Testis (tissue), 3 donors: ENCODE measurements around the gene MSL3. TPM values are rescaled to one million over a fixed set of nuclear protein-coding genes. Genes with fewer than 3 reads are reported as not detected.

Experiments used
- DNase-seq: peaks from one replicate; pipeline ENCODE4 v3.0.0-alpha.2; 2019
- H3K27ac ChIP-seq, 2 donors: fragments of 200-600 bp; sonication (generic); one replicate each; pipeline ENCODE4 v1.5.1; 2019
- H3K27me3 ChIP-seq: fragments of 200-600 bp; sonication (generic); one replicate; pipeline ENCODE4 v1.5.1; 2019
- H3K36me3 ChIP-seq: fragments of 200-600 bp; sonication (generic); one replicate; pipeline ENCODE4 v1.5.1; 2017; ENCODE audit warnings: low read depth; ENCODE audit errors: missing control alignments
- H3K4me1 ChIP-seq: fragments of 200-600 bp; sonication (generic); one replicate; pipeline ENCODE4 v1.5.1; 2019
- H3K4me3 ChIP-seq, 2 donors: fragments of 200-600 bp; sonication (generic); one replicate each; pipeline ENCODE4 v1.5.1; 2017 to 2019
- H3K9me3 ChIP-seq: fragments of 200-600 bp; sonication (generic); one replicate; pipeline ENCODE4 v1.5.1; 2017
- POLR2A ChIP-seq: fragments of 450-650 bp; IDR thresholded peaks from one replicate; pipeline ENCODE4 v1.6.1; 2017; ENCODE audit warnings: antibody characterized with exemption, mild to moderate bottlenecking, moderate library complexity
- WGBS, 2 donors: methylation state at CpG; one replicate each; pipeline ENCODE4 v1.1.5; 2018; 5-methylcytosine and 5-hydroxymethylcytosine counted together
- intact Hi-C: fragments of 100-400 bp; cut with DNase I; formaldehyde crosslinking; loops from one replicate; pipeline ENCODE4 v1.15.1; 2023; ENCODE audit warnings: low total_unique reads
- polyA plus RNA-seq: library from polyadenylated mRNA; stranded (reverse); fragments of 350-450 nt; fragmentation: Illumina TruSeq; extraction: RNeasy Lipid Tissue Mini Kit (QIAGEN cat#74804); gene quantifications from one replicate; pipeline ENCODE4 v1.2.3, GENCODE V29; 2014; ENCODE audit warnings: low read depth, low replicate concordance; ENCODE audit not compliant: insufficient read depth
- total RNA-seq, 2 donors: library from RNA; depleted of rRNA; stranded (reverse); fragments of >200 nt; gene quantifications; one replicate each; pipeline ENCODE4 v1.2.3, GENCODE V29; 2016
- TF ChIP-seq, protein P1 (sequence below), 3 experiments: fragments of 450-650 bp in 2 of 3; fragments of 200-600 bp in 1 of 3; sonication (generic) in 1 of 3; IDR thresholded peaks; one replicate each; pipeline ENCODE4 v1.5.1; 2016 to 2019; ENCODE audit warnings: antibody characterized with exemption in 3 of 3, mild to moderate bottlenecking in 2 of 3, moderate library complexity in 1 of 3

MSL3 gene
- total and polyA plus RNA-seq, 3 donors from 2014 or later, result 34.5 to 49.9 (median 47.6) TPM

DNA sequence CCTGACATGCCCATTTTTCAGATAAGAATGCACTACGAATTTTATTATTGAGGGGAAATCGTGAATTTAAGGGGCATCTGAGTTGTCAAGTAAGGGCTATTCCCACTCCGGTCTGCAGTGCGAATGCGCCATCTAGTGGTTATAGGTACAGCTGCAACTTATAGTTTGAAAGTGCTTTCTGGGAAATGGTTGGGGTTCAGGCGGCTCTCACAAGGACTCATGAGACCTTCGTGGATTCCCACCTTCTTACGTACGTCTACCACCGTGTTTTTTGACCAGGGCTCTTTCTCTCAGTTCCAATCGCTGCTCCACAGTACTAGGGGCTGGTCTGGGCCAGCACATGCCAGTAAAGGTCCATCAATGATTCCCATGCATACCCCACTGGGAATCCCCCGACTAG, 12.3 kb downstream of the MSL3 start:
- H3K4me3 ChIP-seq, result no peak overlapping the region
- no peaks in the 10 kb centered on the region for H3K4me1 ChIP-seq
- TF ChIP-seq, protein P1, sequence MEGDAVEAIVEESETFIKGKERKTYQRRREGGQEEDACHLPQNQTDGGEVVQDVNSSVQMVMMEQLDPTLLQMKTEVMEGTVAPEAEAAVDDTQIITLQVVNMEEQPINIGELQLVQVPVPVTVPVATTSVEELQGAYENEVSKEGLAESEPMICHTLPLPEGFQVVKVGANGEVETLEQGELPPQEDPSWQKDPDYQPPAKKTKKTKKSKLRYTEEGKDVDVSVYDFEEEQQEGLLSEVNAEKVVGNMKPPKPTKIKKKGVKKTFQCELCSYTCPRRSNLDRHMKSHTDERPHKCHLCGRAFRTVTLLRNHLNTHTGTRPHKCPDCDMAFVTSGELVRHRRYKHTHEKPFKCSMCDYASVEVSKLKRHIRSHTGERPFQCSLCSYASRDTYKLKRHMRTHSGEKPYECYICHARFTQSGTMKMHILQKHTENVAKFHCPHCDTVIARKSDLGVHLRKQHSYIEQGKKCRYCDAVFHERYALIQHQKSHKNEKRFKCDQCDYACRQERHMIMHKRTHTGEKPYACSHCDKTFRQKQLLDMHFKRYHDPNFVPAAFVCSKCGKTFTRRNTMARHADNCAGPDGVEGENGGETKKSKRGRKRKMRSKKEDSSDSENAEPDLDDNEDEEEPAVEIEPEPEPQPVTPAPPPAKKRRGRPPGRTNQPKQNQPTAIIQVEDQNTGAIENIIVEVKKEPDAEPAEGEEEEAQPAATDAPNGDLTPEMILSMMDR (IDR thresholded peaks at IDR 0.05), result peak; percentile 53 to 65 (median 63)
- no peak for TF ChIP-seq POLR2A
- intact Hi-C loops, result no loop called here
- H3K9me3 ChIP-seq, result no peaks in the 10 kb centered on the region
- no peaks in the 10 kb centered on the region for H3K27me3 ChIP-seq
- peak; percentile 34 for DNase-seq
- 18 to 23% methylated on average over 7 to 12 of the region's 12 CpGs for WGBS, 2 donors
- H3K27ac ChIP-seq, result no peak overlapping the region
- no peaks in the 10 kb centered on the region for H3K36me3 ChIP-seq

DNA sequence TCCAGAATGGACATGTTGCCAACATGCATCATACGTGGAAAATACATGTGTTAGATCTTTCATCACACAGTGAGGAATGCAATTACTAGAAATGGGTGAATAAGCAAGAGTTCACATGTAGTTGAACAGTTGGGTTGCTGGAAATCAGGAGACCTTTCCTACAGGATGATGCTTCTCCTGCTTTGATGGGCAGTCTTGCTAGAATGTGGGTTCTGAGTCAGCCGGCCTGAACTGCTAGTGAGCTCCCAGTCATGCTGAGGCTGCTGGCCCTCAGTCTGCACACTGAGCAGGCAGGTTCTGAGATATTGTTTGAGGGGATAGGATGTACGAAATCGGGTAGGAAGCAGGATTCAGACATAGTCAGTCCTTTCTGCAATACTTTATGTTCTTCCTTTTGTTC, 20.2 kb downstream of the MSL3 start:
- H3K36me3 ChIP-seq, result no peaks in the 10 kb centered on the region
- H3K27ac ChIP-seq, result no peak overlapping the region
- no peaks in the 10 kb centered on the region for H3K4me1 ChIP-seq
- no peaks in the 10 kb centered on the region for H3K27me3 ChIP-seq
- intact Hi-C loops, result no loop called here
- TF ChIP-seq, protein P1 (IDR thresholded peaks at IDR 0.05), result no peak
- TF ChIP-seq POLR2A, result no peak
- H3K9me3 ChIP-seq, result no peaks in the 10 kb centered on the region
- WGBS, 2 donors, result 79 to 91% methylated on average over 4 of the region's 4 CpGs
- H3K4me3 ChIP-seq, result no peak overlapping the region
- DNase-seq, result no peak

DNA sequence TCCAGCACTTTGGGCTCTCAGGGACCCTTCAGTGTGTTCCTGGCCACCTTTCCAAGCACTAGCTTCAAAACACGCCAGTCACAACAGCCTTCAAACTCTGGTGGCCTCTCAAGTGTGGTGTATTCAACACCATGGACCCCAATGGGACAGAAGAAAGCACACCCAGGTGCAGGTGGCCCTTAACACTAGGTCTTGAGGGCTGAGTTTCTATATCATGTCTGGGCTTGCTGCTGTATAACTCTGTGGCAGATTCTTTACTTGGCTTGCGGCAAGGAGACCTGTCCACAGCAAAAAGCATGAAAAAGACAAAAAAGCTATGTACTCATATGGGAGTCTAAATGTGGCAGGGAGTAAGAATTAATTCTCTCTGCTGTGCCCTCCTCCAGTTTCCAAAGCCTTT, 23.1 kb downstream of the MSL3 start:
- Histone ChIP-seq H3K9me3 (no peaks in the 10 kb centered on the region), H3K36me3 (no peaks in the 10 kb centered on the region), H3K27ac (no peak overlapping the region), H3K27me3 (no peaks in the 10 kb centered on the region), H3K4me1 (no peaks in the 10 kb centered on the region), H3K4me3 (no peak overlapping the region)
- TF ChIP-seq, protein P1 (IDR thresholded peaks at IDR 0.05), result no peak
- no peak for TF ChIP-seq POLR2A
- WGBS, 2 donors, result 80 to 100% methylated on average over 2 of the region's 2 CpGs
- DNase-seq, result no peak
- intact Hi-C loops, result no loop called here

DNA sequence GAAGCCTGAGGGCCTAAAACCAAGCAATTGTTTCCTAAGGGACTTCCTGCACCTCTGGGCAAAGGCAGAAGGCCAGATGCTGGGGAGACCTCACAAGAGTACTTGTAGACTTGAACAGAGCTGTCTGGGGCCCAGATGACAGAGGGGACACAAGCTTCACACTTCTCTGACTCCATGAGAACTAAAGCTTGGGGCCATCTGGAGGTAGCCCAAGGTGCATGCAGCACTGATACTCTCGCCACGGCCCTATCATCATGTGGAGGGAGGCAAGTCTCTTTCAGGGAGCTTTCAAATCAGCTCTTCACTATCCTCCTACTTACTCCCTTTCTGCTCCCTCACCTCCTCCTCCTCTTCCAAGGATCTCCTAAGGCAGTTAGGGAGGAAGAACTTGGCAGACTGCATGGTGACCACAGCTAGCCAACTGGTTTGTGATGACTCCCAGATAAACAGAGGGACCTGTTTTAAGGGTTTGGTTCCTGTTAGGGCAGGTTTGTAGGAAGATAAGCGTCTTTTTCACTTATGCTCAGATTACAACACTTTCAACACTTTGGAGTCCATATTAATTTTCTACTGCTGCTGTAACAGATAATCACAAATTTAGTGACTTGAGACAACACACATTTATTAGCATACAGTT, 23.8 kb downstream of the MSL3 start:
- Histone ChIP-seq H3K36me3 (no peaks in the 10 kb centered on the region), H3K27me3 (no peaks in the 10 kb centered on the region), H3K4me1 (no peaks in the 10 kb centered on the region), H3K9me3 (no peaks in the 10 kb centered on the region), H3K4me3 (no peak overlapping the region), H3K27ac (no peak overlapping the region)
- WGBS, 2 donors, result 79 to 90% methylated on average over 3 of the region's 3 CpGs
- intact Hi-C loops, result no loop called here
- TF ChIP-seq, protein P1 (IDR thresholded peaks at IDR 0.05), result no peak
- no peak for TF ChIP-seq POLR2A
- DNase-seq, result no peak

DNA sequence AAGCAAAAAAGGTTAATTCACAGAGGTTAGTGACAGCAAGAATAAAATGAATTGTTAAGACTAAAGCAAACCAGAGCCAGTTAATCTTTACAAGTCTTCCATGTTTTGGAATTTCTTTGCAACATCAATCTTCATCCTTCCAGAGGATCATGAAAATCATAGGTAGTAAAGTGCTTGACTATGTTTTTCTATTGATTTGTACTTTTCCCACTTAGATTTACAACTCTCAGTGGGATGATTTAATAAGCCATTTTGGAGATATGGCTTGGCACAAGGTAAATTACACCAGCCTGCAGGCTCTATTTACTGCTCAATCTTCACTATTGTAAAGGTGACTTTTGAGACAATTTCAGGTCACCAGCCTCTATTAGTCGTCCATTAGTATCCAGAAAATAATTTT, 26.5 kb downstream of the MSL3 start:
- no peaks in the 10 kb centered on the region for H3K9me3 ChIP-seq
- H3K4me3 ChIP-seq, result no peak overlapping the region
- intact Hi-C loops, result no loop called here
- 85 to 93% methylated on average over 1 of the region's 1 CpG for WGBS, 2 donors
- no peak for DNase-seq
- no peaks in the 10 kb centered on the region for H3K27me3 ChIP-seq
- TF ChIP-seq, protein P1 (IDR thresholded peaks at IDR 0.05), result no peak
- no peak for TF ChIP-seq POLR2A
- H3K4me1 ChIP-seq, result no peaks in the 10 kb centered on the region
- H3K36me3 ChIP-seq, result no peaks in the 10 kb centered on the region
- no peak overlapping the region for H3K27ac ChIP-seq
